Stimulated activated CD4-positive, alpha-beta T cell treated with anti-CD3 and anti-CD28 coated beads, TNF-alpha, amount 100 ng/mL, for 24 hours (primary cell): ENCODE data around the gene RBL1.
"Not testable (repeated sequence)": the region's sequence is repeated elsewhere in the genome, so short reads cannot be mapped to it uniquely, and the experiment has no call there.

ENCODE experiments used
- DNase-seq, 3 experiments: peaks; one replicate each; pipeline ENCODE4 v3.0.0-alpha.2; 2020; ENCODE audit warnings: low read depth in 3 of 3

Gene RBL1

GRCh38 chr20:37095599-37096414, at the start of gene RBL1:
Gene RBL1, minus strand, starts transcription at chr20:37095997. Its CDS starts 69 bp downstream, at chr20:37095928.
- peak; percentile 75 to 89 (median 78) for DNase-seq

DNA sequence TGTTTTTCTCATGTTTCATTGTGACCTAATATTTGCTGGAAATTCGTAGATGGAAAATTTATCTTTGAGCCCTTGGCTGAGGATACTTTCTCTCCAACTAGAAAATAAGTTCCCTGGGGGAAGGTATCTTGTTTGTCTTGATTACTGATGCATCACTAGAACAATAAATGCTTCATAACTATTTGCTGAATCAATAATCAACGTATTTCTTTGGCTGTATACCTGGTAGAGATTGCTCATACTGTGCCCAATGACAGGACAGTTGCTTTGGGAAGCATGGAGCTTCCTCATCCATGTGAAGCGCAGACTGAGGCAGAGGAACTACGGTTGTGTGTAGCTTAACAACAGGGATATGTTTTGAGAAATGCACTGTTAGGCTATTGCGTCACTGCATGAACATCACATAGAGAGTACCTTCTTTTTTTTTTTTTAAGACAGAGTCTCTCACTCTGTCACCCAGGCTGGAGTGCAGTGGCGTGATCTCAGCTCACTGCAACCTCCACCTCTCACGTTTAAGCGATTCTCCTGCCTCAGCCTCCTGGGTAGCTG, 49.1 kb upstream of the RBL1 start:
- DNase-seq: no peak

GRCh38 chr20:37142708-37143107, 46.9 kb upstream of the RBL1 start:
- DNase-seq: no peak

DNA sequence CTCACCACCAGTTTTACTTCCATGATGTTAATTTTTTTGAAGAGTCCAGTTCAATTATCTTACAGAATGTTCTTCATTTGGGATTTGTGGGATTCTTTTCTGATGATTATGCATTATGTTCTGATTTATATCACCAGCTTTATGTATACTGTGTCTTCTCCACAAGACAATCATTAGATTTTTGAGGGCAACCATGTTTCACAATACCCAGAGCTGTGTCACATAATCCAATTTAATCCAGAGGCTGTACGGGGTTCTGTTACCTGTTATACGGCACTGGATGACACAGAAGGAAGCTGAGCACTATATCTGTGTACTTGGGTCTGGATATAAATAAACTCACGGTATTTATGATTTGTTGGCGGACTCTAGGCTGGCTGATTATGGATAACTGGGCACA, 41.8 kb upstream of the RBL1 start:
- no peak for DNase-seq

GRCh38 chr20:37133952-37134351, 38.2 kb upstream of the RBL1 start:
- DNase-seq: no peak

DNA sequence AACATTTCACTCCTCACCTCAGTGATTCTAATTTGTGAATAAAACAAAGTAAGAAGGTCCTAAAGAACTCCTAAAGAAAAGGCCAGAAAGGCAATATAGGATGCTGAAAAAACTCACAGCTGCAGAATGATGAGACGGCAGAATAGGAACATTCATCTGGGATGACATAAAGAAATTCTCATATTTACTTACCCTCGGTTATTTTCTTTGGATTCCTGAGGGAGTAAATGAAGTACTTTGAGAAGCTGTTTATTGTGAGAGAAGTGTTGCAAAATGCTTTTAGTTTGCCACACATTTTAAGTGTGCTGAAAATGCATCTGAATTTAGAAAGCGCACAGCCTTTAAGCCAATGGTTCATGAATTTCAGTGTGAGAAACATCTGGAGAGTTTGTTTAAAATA, 35.7 kb upstream of the RBL1 start:
- DNase-seq: no peak

DNA sequence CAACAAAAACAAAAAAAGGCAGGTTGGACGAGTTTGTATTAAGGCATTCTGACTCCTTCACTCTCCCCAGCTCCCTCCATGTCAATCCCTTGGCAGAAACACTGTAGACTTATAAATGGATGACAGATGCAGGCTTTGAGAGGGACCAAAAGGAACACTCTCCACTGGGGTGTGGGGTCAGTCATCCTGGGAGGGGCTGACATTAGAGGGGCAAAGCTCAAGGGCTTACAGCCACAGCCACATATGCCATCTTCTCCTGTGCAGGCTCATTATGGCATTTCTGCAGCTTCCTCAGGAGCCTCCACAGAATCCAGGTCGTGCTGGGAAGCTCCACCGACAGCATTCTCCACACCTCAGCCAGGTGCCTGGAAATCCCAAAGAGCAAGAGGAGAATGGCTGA, 33.0 kb upstream of the RBL1 start:
- no peak for DNase-seq

- DNase-seq: not testable (repeated sequence)
Observed at GRCh38 chr20:37126290-37126689, 30.5 kb upstream of the RBL1 start.

GRCh38 chr20:37123441-37123840, 27.6 kb upstream of the RBL1 start:
- DNase-seq: no peak

DNA sequence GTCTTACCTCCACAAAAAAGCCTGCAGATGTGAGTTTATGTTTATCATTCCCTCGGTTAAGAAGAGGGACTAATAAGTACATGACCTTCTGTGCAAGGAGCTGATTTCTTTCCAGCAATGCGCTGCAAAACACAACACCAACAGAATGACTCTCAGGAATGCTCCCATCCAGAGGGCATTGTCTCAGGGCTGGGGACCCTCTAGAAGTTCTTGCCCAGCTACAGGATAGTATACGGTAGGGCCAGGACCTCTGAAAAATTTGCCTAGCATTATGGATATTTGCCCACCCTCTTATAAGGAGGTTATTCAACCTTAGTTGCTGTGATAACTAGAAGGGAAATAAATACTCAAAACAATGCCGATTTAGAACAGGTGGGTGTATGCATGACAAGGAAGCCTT, 24.7 kb upstream of the RBL1 start:
- no peak for DNase-seq

DNA sequence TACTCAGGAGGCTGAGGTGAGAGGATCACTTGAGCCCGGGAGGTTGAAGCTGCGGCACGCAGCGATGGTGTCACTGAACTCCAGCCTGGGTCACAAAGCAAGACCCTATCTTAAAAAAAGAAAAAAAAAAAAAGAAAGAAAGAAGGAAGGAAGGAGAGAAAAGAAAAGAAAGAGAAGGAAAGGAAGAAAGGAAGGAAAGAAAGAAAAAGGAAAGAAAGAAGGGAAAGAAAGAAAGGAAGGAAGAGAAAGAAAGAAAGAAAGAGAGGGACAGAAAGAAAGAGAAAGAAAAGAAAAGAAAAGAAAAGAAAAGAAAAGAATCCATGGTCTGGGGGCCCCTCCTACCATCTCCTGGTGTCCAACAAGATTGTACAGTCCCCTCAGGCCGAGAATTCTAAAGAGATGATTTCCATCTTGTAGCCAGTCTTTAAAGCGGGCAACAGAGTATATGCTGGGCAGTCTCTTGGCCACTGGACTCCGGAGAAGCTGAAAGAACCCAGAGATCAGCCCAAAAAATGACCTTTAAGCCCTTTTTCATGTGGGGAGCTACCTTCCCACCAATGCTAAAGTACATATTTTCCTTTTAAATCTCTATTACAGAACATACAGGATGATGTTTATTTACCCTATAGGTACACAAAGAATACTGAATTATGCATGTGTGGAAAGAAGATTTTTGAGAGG, 23.7 kb upstream of the RBL1 start:
- DNase-seq: no peak

DNA sequence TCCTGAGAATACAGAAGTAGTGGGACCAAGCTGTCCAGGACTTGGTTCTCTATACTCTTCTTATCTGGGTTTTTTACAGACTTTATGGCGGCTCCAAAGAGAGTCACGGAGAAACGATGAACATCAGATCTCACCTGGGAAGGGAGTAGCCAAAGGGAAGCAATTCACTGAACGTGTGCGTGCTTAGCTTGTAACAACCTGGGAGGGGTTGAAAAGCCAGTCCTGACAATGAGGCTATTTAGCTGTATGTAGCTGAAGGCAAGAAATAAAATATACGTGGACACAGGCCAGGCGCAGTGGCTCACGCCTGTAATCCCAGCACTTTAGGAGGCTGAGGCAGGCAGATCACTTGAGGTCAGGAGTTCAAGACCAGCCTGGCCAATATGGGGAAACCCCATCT, 18.2 kb upstream of the RBL1 start:
- DNase-seq: no peak

GRCh38 chr20:37111926-37112455, 16.2 kb upstream of the RBL1 start:
- no peak for DNase-seq

DNA sequence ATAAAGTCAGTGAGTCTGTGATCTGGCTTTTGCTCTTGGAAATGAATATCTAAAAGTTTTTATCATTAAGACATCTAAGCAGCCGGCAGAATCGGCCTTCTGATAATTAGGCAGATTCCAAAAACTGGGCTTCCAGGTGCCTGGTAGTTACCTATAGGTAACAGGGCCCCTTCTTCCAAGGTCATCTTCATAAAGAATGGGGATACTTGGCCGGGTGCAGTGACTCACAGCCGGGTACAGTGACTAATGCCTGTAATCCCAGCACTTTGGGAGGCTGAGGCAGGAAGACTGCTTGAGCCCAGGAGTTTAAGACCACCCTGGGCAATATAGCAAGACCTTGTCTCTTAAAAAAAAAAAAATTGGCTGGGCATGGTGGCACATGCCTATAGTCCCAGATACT, 12.9 kb upstream of the RBL1 start:
- no peak for DNase-seq

DNA sequence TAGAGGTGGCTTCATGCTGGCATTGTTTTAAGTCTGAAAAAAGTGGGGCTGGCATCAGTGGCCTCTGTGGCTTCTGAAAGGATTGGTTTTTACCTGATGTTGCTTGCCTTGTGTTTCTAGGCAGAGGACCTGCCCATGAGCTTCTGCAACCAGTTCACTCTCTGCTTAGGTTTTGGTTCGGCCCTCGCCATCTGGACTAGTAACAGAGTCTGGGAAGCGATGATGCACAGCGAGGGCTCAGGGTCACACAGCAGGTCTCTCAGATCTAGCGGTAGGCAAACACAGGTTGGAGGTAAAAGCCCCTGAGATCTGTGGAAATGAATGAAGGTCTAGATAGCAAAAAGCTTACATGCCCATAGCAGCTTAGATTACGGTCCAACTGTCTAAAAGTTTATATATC, 6.8 kb upstream of the RBL1 start:
- no peak for DNase-seq

DNA sequence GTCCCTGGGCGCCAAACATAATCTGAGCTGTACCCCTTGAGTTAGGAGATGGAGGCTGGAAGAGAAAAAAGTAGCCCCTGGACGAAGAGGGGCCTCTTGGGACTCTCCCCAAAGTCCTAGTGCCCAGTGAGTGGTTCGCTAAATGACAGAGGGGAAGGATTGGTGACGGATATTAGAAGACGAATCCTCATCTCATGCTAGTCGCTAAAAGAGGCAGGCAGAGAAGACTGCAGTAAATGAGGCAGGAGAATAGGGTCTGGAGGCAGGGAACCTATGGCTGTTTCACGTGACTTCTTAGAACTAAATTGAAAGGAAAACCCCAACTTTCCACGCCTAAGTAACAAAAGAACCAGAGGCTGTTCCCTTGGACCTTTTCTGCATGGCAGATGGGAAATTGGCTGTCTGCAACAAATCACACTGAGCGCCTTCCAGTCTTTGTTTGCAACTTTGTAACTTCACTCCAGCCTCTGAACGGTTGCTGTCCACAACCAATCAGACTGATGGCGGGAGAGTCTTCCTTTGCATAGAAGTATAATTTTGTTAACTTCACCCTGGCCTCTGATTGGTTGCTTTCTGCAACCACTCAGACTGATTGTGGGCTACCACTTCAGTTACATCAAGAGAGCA, 731 bp upstream of the RBL1 start:
- no peak for DNase-seq

GRCh38 chr20:37095108-37095598, 644 bp downstream of the RBL1 start:
- peak in 2 of 3 experiments; percentile 5 to 31 for DNase-seq

- DNase-seq: no peak
Observed at GRCh38 chr20:37090407-37090806, 5.4 kb downstream of the RBL1 start.

- no peak for DNase-seq
Observed at GRCh38 chr20:37081717-37082289, 14.0 kb downstream of the RBL1 start.

- DNase-seq: no peak
Observed at GRCh38 chr20:37077009-37077408, 18.8 kb downstream of the RBL1 start.

- no peak for DNase-seq
Observed at GRCh38 chr20:37075932-37076685, 19.7 kb downstream of the RBL1 start.
